Stromal cell of bone marrow (primary cell): ENCODE measurements around the gene INVS.
"Not testable (repeated sequence)": the region's sequence is repeated elsewhere in the genome, so short reads cannot be mapped to it uniquely, and the experiment has no call there.

Experiments used
- DNase-seq: peaks from one replicate; pipeline ENCODE4 v3.0.0-alpha.2; 2012; ENCODE audit warnings: low read depth

INVS gene, protein sequence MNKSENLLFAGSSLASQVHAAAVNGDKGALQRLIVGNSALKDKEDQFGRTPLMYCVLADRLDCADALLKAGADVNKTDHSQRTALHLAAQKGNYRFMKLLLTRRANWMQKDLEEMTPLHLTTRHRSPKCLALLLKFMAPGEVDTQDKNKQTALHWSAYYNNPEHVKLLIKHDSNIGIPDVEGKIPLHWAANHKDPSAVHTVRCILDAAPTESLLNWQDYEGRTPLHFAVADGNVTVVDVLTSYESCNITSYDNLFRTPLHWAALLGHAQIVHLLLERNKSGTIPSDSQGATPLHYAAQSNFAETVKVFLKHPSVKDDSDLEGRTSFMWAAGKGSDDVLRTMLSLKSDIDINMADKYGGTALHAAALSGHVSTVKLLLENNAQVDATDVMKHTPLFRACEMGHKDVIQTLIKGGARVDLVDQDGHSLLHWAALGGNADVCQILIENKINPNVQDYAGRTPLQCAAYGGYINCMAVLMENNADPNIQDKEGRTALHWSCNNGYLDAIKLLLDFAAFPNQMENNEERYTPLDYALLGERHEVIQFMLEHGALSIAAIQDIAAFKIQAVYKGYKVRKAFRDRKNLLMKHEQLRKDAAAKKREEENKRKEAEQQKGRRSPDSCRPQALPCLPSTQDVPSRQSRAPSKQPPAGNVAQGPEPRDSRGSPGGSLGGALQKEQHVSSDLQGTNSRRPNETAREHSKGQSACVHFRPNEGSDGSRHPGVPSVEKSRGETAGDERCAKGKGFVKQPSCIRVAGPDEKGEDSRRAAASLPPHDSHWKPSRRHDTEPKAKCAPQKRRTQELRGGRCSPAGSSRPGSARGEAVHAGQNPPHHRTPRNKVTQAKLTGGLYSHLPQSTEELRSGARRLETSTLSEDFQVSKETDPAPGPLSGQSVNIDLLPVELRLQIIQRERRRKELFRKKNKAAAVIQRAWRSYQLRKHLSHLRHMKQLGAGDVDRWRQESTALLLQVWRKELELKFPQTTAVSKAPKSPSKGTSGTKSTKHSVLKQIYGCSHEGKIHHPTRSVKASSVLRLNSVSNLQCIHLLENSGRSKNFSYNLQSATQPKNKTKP

DNA sequence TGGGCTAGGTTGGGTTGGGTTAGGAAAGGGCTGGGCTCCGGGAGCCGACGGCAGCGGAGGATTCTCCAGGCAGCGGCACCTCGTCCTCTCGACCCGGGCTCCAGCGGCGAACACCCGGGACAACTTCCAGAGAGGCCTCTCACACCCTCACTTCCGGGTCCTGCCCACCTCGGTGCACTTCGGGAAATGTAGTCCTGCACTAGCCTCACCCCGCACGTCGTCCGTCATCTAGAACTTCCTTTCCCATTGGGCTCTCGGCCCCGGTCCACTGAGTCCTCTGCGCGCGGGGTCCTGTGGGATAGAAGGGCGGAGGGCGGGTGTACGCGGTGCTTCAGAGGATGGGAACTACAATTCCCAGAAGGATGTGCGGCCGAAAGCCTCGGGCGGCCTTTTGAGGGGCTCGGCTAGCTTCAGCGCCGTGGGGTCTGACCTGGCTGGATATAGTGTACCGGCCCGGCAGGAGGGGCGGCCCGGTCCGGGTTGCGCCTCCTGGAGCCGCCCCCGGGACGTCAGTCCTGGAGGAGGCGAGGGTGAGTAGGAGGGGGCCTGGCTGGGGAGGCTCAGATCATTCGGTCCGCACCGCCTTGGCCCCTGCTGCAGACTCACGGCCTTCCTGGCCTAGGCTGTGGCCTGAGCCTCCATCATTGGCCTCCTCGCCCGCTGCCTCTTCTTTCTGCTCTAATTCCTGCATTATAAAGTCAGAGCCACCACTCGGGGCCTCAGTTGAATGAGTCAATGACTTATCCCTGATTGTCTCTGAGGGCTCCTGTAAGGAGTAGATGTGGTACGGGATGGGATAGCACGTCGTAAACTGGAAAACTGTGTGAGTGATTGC, at the start of gene INVS, which contains the start of gene ERP44:
INVS (plus strand) TSS at position 357 of the 835 bp plus-strand sequence. CDS start 5,279 bp downstream, outside the sequence.
ERP44 (minus strand) TSS at position 114 of the 835 bp plus-strand sequence. CDS start 160 bp downstream, outside the sequence.
- peak; percentile 99 for DNase-seq

DNA sequence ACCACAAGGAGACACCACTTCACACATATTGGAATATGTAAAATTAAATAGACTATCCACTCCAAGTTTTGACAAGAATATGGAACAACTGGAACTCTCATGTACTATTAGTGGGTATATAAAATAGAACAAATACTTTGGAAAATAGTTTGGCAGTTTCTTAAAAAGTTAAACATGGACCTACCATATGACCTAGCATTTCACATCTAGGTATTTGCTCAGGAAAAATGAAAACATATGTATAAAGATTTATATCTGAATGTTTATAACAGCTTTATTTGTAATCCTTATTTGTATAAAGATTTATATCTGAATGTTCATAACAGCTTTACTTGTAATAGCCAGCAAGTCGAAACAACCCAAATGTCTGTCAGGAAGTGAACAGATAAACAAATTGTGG, 49.5 kb upstream of the INVS start:
- no peak for DNase-seq

DNA sequence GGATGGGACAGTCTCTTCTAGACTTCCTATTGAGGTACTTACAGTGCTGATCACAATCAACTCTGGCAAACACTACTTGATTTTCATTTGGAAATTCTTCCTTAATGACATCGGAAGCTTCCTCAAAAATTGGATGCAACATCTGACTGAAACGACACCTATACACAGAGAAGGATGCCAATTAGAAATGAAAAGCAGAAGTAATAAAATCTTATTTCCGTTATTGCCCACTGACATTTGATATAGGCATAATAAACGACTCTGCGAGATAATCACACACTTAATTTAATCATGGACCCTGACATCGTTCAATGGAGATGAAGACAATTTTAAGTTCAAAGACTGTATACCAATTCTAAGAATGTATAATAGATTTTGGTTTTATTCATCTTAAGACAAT, 46.7 kb upstream of the INVS start:
- no peak for DNase-seq

DNA sequence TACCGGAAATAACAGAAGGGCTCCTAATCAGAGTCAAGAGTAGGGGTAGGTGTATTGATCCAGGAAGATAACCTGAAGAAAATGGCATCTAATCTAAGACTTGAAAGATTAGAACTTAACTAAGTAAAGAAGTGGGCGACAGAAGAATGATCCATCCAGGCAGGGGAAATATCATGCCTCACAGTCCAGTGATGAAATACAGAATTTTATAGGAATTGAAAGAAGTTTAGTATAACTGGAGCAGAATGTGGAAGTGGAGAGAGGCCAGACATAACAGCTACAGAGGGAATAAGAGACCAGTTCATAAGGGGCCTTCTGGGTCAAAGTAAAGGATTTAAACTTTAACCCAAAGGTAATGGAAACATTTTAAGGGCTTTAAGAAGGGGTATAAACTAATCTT, 42.5 kb upstream of the INVS start:
- DNase-seq = no peak

DNA sequence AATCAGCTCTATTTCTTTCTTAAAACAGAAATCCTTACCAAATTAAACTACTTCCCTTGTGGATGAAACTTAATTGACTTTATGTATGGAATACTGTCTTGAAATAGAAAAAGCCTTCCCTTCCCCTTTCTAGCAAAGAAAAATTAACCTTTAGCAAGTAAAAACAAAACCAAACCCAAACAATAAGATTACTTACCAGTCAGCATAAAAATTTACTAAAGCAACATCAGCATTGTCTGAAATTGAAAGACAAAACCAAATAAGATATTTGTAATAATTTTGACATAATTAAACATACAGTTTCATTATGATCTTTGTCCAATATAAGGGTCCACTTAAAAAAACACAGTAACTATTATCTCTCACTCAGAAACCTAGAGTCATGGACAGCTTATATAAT, 41.4 kb upstream of the INVS start:
- DNase-seq = no peak

DNA sequence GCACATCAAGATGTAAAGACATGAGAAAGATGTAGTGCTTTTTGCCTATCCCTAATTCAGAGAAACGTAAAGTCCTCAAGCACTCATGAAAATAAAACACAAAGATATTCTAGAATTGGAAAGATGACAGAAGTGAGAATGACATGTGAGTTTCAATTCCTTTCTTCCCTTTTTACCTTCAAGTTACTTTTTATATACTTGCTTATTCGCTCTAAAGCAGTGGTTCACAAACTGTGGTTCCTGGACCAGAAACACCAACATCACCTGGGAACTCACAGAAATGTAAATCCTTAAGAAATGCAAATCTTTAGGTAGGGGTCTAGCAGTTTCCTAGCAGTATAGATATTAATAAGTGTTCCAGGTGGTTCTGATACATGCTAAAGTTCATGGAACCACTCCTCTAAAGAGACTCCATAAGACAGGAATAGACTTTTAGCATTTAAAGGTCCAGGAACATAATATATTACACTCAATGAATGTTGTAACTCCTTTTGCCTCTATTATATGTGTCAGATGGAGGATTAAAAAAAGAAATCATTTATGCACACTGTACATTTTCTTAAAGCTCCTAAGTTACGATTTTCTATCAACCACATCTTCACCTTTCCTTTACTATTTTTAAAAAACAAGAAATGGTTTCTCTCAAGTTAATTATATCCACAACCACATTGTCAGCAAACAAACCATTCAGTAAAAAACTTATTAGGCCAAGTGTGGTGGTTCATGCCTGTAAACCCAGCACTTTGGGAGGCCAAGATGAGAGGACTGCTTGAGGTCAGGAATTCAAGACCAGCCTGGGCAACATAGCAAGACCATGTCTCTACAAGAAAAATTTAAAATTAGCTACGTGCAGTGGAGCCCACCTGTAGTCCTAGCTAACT, 40.1 kb upstream of the INVS start:
- DNase-seq = no peak

DNA sequence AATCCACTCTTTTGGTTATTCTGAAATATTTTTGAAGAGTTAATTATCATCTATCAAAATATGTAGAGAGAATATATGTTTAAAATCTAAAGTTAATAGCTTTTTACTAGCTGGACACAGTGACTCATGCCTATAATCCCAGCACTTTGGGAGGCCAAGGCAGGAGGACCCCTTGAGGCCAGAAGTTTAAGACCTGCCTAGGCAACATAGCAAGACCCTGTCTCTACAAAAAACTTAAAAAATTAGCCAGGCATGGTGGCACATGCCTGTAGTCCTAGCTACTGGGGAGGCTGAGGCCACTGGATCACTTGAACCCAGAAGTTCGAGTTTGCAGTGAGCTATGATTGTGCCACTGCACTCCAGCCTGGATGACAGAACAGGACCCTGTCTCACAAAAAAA, 36.4 kb upstream of the INVS start:
- not testable (repeated sequence) for DNase-seq

DNA sequence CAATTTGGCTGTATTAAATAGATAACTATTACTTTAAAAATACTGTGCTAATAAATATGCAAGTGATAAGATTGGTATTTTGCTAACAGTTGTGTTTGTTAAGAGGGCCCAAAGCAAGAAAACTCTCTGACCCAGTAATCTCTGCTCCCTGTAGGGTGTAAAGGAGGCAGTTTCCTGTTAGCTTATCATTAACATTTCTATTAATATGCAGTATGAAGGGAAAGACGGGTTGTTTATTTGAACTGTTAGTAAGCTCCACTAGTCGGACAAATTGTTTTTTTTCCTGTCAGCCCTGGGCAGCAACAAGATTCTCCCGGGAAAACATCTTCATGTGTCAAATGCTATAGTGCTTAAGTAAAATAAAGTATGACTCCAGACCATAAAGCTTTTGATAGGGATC, 35.9 kb upstream of the INVS start:
- DNase-seq = no peak

DNA sequence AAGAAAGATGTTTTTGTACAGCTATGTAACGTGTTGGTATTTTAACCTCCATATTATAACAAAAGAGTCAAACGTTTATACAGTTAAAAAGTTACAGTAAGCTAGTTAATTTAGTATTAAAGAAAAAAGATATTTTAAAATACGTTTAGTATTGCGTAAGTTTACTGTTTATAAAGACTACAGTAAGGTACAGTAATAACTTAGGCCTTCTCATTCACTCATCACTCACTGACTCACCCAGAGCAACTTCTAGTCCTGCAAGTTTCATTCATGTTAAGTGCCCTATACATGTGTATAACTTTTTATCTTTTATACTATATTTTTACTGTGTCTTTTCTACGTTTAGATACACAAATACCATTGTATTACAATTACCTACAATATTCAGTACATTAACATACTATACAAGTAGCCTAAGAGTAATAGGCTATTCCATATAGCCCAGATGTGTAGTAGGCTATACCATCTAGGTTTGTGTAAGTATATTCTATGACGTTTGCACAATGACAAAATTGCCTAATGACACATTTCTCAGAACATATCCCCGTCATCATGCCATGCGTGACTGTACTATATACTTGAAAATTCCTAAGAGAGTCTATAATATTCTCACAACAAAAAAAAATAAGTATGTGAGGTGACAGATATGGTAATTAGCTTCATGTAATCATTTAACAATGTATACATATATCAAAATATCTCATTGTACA, 34.0 kb upstream of the INVS start:
- DNase-seq = peak; percentile 29

DNA sequence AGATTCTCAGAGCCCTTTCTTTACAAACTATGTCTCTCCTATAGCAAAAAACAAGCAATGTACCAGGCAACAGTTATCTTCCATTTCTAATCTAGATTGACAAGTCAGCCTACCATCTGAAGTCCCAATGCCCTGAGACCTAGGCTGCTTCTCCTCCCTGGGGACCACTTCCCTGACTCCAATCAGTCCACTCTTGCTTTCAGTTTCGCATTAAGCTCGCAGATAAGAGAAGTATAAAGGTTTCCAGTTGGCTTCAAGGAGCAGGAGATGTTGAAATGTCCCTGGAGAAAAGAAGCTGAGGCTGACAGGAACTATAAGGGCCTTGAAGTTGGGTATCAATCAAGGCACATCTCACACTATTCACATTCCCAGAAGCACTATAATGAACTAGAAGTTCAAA, 32.5 kb upstream of the INVS start:
- DNase-seq = peak; percentile 26

DNA sequence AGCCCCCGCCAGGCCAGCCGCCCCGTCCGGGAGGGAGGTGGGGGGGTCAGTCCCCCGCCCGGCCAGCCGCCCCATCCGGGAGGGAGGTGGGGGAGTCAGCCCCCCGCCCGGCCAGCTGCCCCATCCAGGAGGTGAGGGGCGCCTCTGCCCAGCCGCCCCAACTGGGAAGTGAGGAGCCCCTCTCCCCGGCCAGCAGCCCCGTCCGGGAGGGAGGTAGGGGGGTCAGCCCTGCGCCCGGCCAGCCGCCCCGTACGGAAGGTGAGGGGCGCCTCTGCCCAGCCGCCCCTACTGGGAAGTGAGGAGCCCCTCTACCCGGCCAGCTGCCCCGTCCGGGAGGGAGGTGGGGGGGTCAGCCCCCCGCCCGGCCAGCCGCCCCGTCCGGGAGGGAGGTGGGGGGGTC, 31.1 kb upstream of the INVS start:
- DNase-seq = not testable (repeated sequence)

DNA sequence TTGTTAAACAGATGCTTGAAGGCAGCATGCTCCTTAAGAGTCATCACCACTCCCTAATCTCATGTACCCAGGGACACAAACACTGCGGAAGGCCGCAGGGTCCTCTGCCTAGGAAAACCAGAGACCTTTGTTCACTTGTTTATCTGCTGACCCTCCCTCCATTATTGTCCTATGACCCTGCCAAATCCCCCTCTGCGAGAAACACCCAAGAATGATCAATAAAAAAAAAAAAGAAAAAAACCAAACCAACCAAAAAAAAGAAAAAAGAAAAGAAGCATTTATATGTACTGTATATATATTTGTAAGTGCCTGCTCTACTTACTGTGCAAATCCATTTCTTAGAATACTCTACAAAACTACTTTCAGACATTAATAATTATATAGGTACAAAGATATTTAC, 30.0 kb upstream of the INVS start:
- DNase-seq = not testable (repeated sequence)

DNA sequence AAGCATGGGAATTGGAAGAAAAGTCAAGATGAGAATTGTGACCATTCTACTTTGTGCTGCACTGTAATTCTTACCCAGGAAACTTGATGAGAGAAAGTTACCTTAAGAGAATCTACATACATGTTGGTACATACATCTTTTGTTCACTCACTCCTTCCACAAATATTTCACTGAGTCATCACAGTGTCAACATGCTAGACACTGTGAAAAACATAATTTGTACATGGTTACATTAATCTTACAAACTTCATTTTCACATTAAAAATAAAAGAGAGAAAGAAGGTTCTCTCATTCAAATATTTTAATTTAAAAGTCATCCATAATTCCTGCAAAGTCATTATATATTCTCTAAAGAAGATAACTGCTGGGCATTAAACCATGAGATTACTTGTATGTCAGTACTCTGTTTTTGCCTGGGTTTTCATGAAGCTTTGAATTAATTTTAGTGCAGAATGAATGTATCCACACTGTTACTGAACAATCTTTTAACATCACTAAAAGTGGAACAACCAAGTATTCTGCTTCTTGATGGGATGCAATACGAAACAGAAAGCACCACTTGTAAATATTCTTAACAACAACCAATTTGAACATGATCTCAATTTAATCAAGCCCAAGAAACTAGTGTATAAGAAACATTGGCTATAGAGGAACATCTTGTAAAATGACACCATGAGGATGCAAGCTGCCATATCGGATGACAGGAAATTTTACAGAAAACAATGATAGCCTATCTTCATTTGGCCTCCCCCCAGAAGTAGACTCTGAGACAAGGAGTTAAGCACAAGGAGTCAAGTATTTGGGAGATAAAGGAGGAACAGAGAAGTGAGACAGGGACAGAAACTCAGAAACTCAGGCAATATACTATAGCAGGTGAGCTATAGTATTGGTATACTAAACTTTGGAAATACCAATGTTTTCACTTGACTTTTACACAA, 28.7 kb upstream of the INVS start:
- DNase-seq = no peak

DNA sequence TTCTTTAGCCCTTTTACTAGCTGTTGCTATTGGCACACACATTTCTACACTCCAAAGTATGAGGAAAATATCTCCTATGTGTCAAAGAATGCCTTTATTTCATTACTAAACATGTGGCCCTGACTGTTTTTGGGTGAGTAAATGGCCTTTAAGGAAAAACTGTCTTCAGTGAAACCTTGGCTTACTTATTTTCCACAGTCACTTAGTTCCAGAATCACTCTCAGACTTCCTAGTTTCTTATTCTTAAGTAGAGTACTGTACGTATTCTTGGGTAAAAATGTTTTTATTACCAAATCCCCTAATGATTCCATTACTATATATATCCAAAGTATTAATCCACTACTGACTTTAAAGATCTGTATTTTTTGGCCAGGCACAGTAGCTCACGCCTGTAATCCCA, 27.8 kb upstream of the INVS start:
- DNase-seq = no peak

DNA sequence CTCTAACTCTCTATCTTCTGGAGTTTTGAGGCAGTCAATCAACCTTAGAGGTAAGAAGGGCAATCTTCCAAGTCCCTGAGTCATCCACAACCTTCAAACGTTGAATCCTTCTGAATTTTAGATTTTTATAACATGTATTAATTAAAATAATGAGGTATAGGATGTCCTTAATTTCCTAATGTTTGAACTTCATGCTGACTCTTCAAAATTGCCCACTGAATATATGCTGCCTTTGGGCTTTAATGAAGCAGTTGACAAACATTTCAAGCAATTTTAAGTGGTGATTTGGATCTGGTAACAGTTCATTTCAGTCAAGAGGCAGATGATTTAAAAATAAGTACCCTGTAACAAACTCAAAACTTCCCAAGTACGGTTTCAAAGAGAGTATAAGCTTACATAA, 26.2 kb upstream of the INVS start:
- DNase-seq = no peak

DNA sequence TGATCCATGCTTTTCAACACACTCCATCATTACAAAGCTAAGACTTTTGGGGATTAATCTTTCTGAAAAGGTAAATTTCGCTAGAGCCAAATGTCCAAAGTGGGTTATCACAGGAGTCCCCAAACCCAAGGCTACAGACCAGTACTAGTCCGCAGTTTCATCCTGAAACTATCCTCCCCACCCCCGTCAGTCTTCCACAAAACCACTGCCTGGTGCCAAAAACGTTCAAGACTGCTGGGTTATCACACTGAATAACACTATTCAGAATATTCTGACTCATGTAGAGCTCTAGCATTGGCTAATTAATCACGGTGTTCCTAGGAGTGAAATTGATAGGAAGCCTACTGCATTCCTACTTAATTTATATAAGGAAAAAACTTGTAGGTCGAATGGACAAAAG, 24.9 kb upstream of the INVS start:
- no peak for DNase-seq

DNA sequence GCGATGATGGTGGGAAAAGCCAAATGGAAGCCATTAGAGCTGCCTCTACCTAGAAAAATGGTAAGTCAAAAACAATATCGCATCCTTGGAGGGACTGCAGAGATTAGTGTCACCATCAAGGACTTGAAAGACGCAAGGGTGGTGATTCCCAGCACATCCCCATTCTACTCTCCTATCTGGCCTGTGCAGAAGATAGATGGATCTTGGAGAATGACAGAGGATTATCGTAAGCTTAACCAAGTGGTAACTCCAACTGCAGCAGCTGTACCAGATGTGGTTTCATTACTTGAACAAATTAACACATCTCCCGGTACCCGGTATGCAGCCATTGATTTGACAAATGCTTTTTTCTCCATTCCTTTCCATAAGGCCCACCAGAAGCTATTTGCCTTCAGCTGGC, 24.1 kb upstream of the INVS start:
- DNase-seq = no peak

DNA sequence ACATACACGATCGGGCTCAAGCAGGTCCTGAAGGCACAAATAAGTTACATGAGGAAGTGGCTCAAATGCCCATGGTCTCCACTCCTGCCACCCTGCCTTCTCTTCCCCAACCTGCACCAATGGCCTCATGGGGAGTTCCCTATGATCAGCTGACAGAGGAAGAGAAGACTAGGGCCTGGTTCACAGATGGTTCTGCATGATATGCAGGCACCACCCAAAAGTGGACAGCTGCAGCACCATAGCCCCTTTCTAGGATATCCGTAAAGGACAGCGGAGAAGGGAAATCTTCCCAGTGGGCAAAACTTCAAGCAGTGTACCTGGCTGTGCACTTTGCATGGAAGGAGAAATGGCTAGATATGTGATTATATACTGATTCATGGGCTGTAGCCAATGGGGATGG, 22.8 kb upstream of the INVS start:
- DNase-seq = not testable (repeated sequence)

DNA sequence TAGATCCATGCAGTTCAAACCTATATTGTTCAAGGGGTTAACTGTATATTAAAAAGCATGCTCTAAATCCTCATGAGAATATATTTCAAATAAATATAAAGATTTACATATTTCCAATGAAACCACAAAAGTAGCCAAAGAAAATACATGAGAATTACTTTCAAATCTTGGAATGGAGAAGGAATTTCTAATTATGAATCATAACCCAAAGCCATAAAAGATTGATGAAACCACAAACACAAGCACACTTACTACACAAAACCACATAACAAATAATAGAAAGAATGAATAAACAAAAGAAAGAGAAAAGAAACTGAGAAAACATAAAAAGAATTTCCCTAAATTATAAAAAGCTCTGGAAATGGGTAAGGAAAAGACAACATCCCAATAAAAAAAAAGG, 16.3 kb upstream of the INVS start:
- peak; percentile 55 for DNase-seq
